Uterus (tissue), 4 donors: ENCODE results near the gene USP32. TPM values are rescaled to one million over a fixed set of nuclear protein-coding genes. Genes with fewer than 3 reads are reported as not detected.

ENCODE experiments used
- DNase-seq, 2 donors: peaks; one replicate each; pipeline ENCODE4 v3.0.0-alpha.2; 2019 to 2020
- H3K27ac ChIP-seq, 2 donors: fragments of 200-600 bp; sonication (generic); 1 replicate in 1 of 2; 2 replicates in 1 of 2; pipeline ENCODE4 v1.5.1; 2016 to 2018
- H3K27me3 ChIP-seq, 2 donors: fragments of 200-600 bp; sonication (generic); one replicate each; pipeline ENCODE4 v1.5.1; 2018 to 2019; ENCODE audit warnings: control low read depth in 1 of 2
- H3K36me3 ChIP-seq, 2 donors: fragments of 200-600 bp; sonication (generic); one replicate each; pipeline ENCODE4 v1.5.1; 2019; ENCODE audit warnings: control low read depth in 1 of 2
- H3K4me1 ChIP-seq, 2 donors: fragments of 200-600 bp; sonication (generic); one replicate each; pipeline ENCODE4 v1.5.1; 2018 to 2019; ENCODE audit warnings: control low read depth in 1 of 2
- H3K4me3 ChIP-seq, 2 donors: fragments of 200-600 bp; sonication (generic); 1 replicate in 1 of 2; 2 replicates in 1 of 2; pipeline ENCODE4 v1.5.1; 2018 to 2019; ENCODE audit warnings: mild to moderate bottlenecking in 1 of 2
- H3K9me3 ChIP-seq, 2 donors: fragments of 200-600 bp; sonication (generic); one replicate each; pipeline ENCODE4 v1.5.1; 2019; ENCODE audit warnings: control low read depth in 1 of 2
- CTCF ChIP-seq, 4 experiments: fragments of 200-600 bp in 2 of 4; fragments of 450-650 bp in 2 of 4; sonication (generic) in 2 of 4; IDR thresholded peaks; one replicate each; pipeline ENCODE4 v1.5.1; 2016 to 2019; ENCODE audit warnings: antibody characterized with exemption in 4 of 4, mild to moderate bottlenecking in 2 of 4, moderate library complexity in 1 of 4
- POLR2A ChIP-seq, 2 donors: fragments of 450-650 bp; IDR thresholded peaks; one replicate each; pipeline ENCODE4 v1.6.1; 2016; ENCODE audit warnings: antibody characterized with exemption in 2 of 2, mild to moderate bottlenecking in 1 of 2, moderate library complexity in 1 of 2
- intact Hi-C: fragments of 100-400 bp; cut with DNase I; formaldehyde crosslinking; loops from one replicate; pipeline ENCODE4 v1.15.1; 2023; ENCODE audit warnings: low total_unique reads
- total RNA-seq, 4 donors: library from RNA; depleted of rRNA in 3 of 4; stranded (reverse); fragments of >200 nt in 3 of 4; gene quantifications; one replicate each; pipeline versions ENCODE4 v1.1.0 to v1.2.4, GENCODE V29; 2014 to 2023
- donor health status: DM: yes; HTN: yes; CAD: no.

USP32 gene
- total RNA-seq, 4 donors from 2014 or later: 28.4 to 54.1 (median 43.1) TPM

GRCh38 chr17:60305141-60305540 is 86.8 kb downstream of the USP32 start:
- no peak for TF ChIP-seq POLR2A (IDR thresholded peaks at IDR 0.05)
- no peak for TF ChIP-seq CTCF (IDR thresholded peaks at IDR 0.05)
- no peak overlapping the region for H3K27ac ChIP-seq
- no peak overlapping the region for H3K4me3 ChIP-seq
- H3K36me3 ChIP-seq: no peaks in the 10 kb centered on the region
- H3K4me1 ChIP-seq: no peaks in the 10 kb centered on the region
- H3K27me3 ChIP-seq: no peaks in the 10 kb centered on the region
- H3K9me3 ChIP-seq: no peaks in the 10 kb centered on the region
- DNase-seq: no peak
- intact Hi-C loops: no loop called here

- Histone ChIP-seq H3K27me3 (no peaks in the 10 kb centered on the region), H3K4me1 (no peaks in the 10 kb centered on the region), H3K4me3 (no peak overlapping the region), H3K9me3 (no peaks in the 10 kb centered on the region), H3K36me3 (no peaks in the 10 kb centered on the region), H3K27ac (no peak overlapping the region)
- no peak for DNase-seq
- intact Hi-C loops: no loop called here
- TF ChIP-seq POLR2A (IDR thresholded peaks at IDR 0.05) (no peak), CTCF (IDR thresholded peaks at IDR 0.05) (no peak)
Measured at GRCh38 chr17:60304502-60304901, 87.4 kb downstream of the USP32 start.

GRCh38 chr17:60303406-60304099 is 88.4 kb downstream of the USP32 start:
- Histone ChIP-seq H3K4me3 (no peak overlapping the region), H3K36me3 (no peaks in the 10 kb centered on the region), H3K27me3 (no peaks in the 10 kb centered on the region), H3K9me3 (no peaks in the 10 kb centered on the region), H3K4me1 (no peaks in the 10 kb centered on the region), H3K27ac (no peak overlapping the region)
- no peak for DNase-seq
- TF ChIP-seq CTCF (IDR thresholded peaks at IDR 0.05): no peak
- no peak for TF ChIP-seq POLR2A (IDR thresholded peaks at IDR 0.05)
- intact Hi-C loops: no loop called here

- Histone ChIP-seq H3K27ac (no peak overlapping the region), H3K9me3 (no peaks in the 10 kb centered on the region), H3K4me1 (no peaks in the 10 kb centered on the region), H3K4me3 (no peak overlapping the region), H3K27me3 (no peaks in the 10 kb centered on the region), H3K36me3 (no peaks in the 10 kb centered on the region)
- TF ChIP-seq POLR2A (IDR thresholded peaks at IDR 0.05): no peak
- TF ChIP-seq CTCF (IDR thresholded peaks at IDR 0.05): no peak
- intact Hi-C loops: no loop called here
- no peak for DNase-seq
Measured at GRCh38 chr17:60301649-60302048, 90.3 kb downstream of the USP32 start.

GRCh38 chr17:60300949-60301348 is 91.0 kb downstream of the USP32 start:
- Histone ChIP-seq H3K9me3 (no peaks in the 10 kb centered on the region), H3K4me1 (no peaks in the 10 kb centered on the region), H3K27ac (no peak overlapping the region), H3K36me3 (no peaks in the 10 kb centered on the region), H3K4me3 (no peak overlapping the region), H3K27me3 (no peaks in the 10 kb centered on the region)
- intact Hi-C loops: no loop called here
- TF ChIP-seq CTCF (IDR thresholded peaks at IDR 0.05): no peak
- no peak for TF ChIP-seq POLR2A (IDR thresholded peaks at IDR 0.05)
- no peak for DNase-seq
